H7 (cell line): ENCODE measurements around the gene CMPK1. TPM values are rescaled to one million over a fixed set of nuclear protein-coding genes. Genes with fewer than 3 reads are reported as not detected.

Source experiments
- DNase-seq: peaks from one replicate; pipeline ENCODE4 v3.0.0; 2012
- H3K27me3 ChIP-seq: 2 replicates; pipeline ENCODE4 v1.6.0; 2011; ENCODE audit warnings: mild to moderate bottlenecking, low read length; ENCODE audit not compliant: control insufficient read depth, insufficient read depth
- H3K36me3 ChIP-seq: replicated peaks from 2 replicates; pipeline ENCODE4 v1.5.1; 2011; ENCODE audit warnings: low read length; ENCODE audit not compliant: control insufficient read depth, insufficient read depth
- H3K4me3 ChIP-seq: 2 replicates; pipeline ENCODE4 v1.5.1; 2011; ENCODE audit warnings: low read depth, mild to moderate bottlenecking, control low read depth, low read length, moderate library complexity; ENCODE audit not compliant: insufficient read depth
- total RNA-seq: library from RNA; depleted of rRNA; stranded (reverse); fragments of >200 nt; shearing (Covaris generic); gene quantifications from 2 replicates; pipeline ENCODE4 v1.2.3, GENCODE V29; 2014

The CMPK1 gene
- total RNA-seq, 1 experiment from 2014 or later: 65.3 TPM

DNA sequence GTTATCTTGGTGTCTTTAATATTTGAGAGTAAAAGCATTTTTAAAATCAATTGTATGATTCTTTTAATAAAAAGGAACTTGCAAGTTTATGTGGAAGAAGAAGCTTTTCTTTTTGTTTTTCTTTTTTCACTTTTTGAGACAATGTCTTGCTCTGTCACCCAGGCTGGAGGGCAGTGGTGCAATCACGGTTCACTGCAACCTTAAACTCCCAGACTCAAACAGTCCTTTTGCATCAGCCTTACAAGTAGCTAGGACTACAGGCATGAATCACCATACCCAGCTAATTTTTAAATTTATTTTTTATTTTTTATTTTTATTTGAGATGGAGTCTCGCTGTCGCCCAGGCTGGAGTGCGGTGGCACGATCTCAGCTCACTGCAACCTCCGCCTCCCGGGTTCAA is 34.1 kb downstream of the CMPK1 start:
- Histone ChIP-seq H3K4me3 (no peak overlapping the region), H3K36me3 (peaks cover 3% of the 10 kb centered on the region; the same call in 1 of the 2 replicates), H3K27me3 (no peaks in the 10 kb centered on the region)
- no peak for DNase-seq

DNA sequence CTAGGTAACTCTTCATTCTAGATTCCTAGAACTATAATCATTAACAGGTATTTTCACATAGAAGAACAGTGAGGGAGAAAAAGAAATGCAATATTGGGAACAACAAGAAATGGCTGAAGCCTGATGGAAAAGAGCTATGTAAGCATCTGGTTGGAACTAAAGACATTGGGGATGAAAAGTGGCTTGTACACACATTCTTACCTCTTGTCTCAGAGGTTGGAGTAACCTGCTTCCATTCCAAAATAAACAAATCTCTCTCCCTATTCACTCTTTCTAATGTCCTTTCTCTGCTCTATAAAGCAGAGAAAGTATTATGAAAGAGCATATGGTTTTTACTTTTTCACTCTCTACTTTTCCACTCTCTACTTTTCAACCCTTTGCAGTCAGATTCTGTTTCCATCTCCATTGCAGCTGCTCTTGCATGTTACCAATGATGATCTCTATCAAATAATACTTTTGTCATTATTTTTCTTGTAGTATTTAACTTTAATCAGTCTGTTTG is 37.5 kb downstream of the CMPK1 start:
- H3K36me3 ChIP-seq: peaks cover 4% of the 10 kb centered on the region; the same call in 1 of the 2 replicates
- H3K4me3 ChIP-seq: no peak overlapping the region
- DNase-seq: no peak
- no peaks in the 10 kb centered on the region for H3K27me3 ChIP-seq

DNA sequence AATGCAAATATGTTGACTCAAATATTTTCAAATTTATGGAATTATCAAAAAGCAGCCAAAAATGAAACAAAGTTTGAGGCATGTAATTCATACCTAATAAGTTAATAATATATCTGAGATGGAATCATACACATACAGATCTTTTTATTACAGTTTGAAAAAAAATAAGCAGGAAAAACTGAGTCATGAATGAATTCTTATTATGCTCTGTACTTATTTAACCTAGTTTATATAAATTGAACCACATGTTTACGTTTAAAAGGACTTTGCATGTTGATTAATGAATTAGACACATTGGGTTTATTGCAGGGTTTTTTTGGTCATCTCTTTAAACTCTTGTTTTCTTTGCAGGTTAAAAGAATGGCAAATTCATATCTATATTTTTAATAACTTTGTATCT is 40.9 kb downstream of the CMPK1 start:
- H3K4me3 ChIP-seq: no peak overlapping the region
- no peaks in the 10 kb centered on the region for H3K27me3 ChIP-seq
- peaks cover 3% of the 10 kb centered on the region; the same call in 1 of the 2 replicates for H3K36me3 ChIP-seq
- no peak for DNase-seq

DNA sequence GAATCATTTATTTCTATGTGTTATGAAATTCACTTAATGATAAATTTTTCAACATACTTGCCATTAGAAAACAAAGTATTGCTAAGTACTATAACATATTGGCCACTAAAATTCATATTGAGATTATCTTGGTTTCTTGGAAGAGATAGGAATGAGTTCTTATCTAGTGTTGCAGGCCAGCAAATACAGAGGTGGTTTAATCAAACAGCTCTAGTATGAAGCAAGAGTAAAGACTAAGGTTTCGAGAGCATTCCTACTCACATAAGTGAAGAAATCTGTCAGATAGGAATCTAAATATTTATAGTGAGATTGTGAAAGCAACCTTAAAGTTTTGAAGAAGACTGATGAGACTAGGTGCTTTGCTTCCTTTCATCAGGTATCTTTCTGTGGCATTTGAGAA is 44.6 kb downstream of the CMPK1 start:
- Histone ChIP-seq H3K36me3 (peaks cover 1% of the 10 kb centered on the region; the same call in 1 of the 2 replicates), H3K27me3 (no peaks in the 10 kb centered on the region), H3K4me3 (no peak overlapping the region)
- no peak for DNase-seq

DNA sequence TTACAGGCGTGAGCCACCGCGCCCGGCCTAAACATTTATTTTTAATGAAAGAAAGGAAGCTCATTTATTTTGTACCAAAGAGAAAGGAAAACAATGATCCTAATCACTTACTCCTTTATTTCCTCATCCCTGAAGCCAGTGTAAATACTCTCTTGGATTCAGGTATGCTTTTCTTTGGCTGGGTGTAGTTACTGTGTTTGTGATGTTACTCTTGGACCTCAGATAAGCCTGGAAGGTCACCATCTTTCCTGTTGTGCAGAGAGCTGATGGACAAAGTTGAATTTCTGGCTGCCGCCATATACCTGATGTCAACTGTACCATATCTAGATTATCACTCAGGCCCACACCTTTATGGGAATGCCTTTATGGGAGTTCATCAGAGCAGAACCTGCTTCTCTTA is 47.1 kb downstream of the CMPK1 start:
- no peak for DNase-seq
- H3K36me3 ChIP-seq: no peaks in the 10 kb centered on the region
- no peak overlapping the region for H3K4me3 ChIP-seq
- no peaks in the 10 kb centered on the region for H3K27me3 ChIP-seq

DNA sequence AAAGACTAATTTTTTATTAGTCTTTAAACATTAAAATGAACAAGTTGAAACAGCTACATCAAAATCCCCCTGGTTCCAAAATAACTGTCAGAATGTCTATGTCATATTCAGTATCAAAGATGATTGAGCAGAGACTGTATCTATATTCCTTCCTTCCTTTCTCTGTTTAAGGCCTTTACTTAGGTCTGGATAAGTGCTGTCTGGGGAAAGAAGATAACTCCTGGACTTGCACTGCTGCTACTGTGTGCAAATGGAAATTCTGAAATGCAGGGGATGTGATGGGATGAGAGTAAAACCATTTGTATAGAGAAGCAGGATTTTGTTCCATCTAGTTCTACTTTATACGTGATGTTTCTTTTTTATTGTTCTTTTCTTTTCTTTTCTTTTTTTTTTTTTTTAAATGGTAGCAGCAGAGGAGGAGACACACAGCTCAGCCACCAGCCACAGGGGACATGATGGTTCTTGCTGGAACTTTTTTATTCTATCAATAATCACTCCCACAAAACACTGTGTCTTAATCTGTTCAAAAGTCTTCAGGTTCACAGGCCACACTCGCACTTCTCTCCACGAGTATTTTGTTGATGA is 48.9 kb downstream of the CMPK1 start:
- Histone ChIP-seq H3K36me3 (no peaks in the 10 kb centered on the region), H3K4me3 (no peak overlapping the region), H3K27me3 (no peaks in the 10 kb centered on the region)
- DNase-seq: no peak

DNA sequence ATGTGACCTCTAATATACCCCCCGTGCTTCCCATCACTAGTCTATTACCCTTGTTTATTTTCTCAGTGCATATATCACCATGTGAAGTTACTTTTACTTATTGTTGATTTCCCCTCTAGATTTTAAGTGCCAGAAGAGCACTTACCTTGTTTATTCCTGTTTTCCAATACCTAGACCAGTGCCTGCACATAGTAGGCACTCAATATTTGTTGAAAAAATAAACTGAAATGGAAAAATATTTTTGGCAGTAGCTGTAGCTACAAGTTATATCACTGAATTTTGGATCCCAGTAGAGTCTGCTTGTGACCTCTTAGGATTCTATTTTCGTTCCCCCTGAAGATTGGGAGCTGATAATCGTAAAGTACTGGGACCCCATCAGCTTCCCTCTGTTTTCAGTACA is 50.5 kb downstream of the CMPK1 start:
- no peaks in the 10 kb centered on the region for H3K36me3 ChIP-seq
- no peaks in the 10 kb centered on the region; the same call in 1 of the 2 replicates for H3K27me3 ChIP-seq
- no peak overlapping the region for H3K4me3 ChIP-seq
- DNase-seq: no peak

DNA sequence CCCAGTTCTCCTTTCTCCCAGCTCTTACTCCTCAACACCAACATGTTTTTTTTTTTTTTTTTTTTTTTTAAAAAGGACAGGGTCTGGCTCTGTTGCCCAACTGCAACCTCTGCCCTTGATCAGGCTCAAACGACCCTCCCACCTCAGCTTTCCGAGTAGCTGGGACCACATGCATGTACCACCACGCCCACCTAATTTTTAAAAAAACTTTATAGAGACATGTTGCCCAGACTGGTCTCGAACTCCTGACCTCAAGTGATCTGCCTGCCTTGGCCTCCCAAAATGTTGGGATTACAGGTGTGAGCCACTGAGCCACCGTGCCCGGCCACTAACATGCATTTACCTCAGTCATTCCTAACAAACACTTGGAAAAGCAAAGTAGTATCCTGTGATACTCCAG is 51.4 kb downstream of the CMPK1 start:
- Histone ChIP-seq H3K36me3 (no peaks in the 10 kb centered on the region), H3K27me3 (no peaks in the 10 kb centered on the region; the same call in 1 of the 2 replicates), H3K4me3 (no peak overlapping the region)
- DNase-seq: no peak

DNA sequence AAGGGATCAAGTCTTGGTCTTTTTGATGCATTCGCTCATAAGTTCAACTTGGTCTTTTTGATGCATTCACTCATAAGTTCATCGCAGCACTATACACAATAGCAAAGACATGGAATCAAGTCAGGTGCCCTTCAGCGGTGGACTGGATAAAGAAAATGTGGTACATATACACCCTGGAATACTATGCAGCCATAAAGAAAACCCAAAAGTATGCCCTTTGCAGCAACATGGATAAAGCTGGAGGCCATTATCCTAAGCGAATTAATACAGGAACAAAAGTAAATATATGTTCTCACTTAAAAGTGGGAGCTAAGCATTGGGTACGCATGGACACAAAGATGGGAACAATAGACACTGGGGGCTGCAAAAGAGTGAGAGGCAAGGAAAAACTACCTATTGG is 52.7 kb downstream of the CMPK1 start:
- no peak for DNase-seq
- H3K27me3 ChIP-seq: no peaks in the 10 kb centered on the region; the same call in 1 of the 2 replicates
- no peaks in the 10 kb centered on the region for H3K36me3 ChIP-seq
- H3K4me3 ChIP-seq: no peak overlapping the region

DNA sequence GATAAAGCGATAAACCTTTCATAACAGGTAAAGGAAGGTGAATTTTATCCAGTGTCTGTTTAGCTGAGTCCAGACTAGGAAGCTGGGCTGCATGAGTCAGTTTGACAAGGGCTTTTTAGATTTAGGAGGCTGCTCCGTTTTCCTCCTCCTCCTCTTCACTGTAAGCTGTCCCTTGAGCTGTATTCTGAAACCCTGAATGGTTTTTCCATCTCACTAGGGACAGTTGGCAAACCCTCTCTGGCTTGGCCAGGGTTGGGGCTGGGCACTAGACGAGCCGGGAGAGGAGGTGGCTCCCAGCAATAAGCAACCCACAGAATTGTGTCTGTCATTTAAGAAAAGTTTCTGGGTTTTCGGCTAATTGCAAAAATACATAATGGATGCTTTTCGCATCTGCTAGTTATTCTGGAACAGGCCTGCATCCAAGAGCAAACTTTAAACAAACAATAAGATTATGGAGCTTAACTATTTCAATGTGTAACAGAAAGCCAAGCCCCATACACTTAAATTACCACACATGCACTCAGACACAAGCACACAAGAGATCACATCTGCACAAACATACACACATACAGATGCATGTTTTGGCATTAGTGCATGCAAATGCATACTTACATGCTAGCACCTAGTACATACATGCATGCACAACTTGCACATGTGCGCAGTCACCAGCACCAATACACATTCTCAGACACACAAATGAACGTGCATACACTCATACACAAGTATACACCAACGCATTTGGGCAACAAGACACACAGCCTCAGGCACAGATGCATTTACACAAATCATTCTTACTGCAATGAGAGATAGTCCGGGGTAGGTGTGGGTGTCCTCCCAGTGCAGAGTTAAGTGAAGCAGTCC is 54.7 kb downstream of the CMPK1 start:
- DNase-seq: no peak

DNA sequence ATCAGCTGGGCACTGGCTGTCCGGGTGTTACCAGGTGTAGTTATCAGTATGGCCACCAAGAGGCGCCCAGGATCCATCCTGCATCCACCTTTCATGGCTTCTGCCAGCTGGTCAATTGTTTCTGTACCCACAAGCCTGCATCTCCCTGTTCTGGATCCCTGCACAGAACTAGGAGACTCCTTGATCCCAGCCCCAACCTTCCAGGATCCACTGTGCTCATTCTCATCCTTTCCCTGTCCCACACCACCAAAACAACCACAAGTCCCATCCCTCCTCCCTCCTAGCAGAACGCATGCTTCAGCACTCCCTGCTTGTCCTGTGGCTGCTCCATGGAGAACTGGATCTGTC is 55.3 kb downstream of the CMPK1 start:
- peak; percentile 81 for DNase-seq
- no peaks in the 10 kb centered on the region; the same call in 1 of the 2 replicates for H3K27me3 ChIP-seq
- no peaks in the 10 kb centered on the region for H3K36me3 ChIP-seq

More for the DNA sequence above, 54.7 kb downstream of the CMPK1 start:
- H3K4me3 ChIP-seq: no peak overlapping the region
- H3K36me3 ChIP-seq: no peaks in the 10 kb centered on the region
- no peaks in the 10 kb centered on the region; the same call in 1 of the 2 replicates for H3K27me3 ChIP-seq

DNA sequence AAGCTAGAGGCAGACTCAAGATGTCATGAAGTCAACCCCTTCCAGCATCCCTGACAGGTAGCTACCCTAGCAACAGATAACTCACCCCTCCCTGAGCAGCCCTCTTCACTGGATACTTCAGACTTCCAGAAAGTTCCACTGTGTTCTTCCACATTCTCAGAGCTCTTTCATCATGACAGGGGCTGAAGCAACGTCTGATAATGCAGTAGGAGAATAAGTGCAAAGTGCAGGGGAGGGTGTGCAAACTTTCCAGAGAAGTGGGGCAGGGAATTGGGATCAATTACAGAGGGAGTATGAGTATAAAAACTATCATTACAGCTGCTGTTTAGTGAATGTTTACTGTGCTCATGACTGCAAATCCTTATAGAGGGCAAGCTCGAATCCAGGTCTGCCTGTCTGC is 56.1 kb downstream of the CMPK1 start:
- DNase-seq: no peak
- Histone ChIP-seq H3K4me3 (no peak overlapping the region), H3K27me3 (no peaks in the 10 kb centered on the region; the same call in 1 of the 2 replicates), H3K36me3 (no peaks in the 10 kb centered on the region)

More for the DNA sequence above, 55.3 kb downstream of the CMPK1 start:
- H3K4me3 ChIP-seq: no peak overlapping the region

DNA sequence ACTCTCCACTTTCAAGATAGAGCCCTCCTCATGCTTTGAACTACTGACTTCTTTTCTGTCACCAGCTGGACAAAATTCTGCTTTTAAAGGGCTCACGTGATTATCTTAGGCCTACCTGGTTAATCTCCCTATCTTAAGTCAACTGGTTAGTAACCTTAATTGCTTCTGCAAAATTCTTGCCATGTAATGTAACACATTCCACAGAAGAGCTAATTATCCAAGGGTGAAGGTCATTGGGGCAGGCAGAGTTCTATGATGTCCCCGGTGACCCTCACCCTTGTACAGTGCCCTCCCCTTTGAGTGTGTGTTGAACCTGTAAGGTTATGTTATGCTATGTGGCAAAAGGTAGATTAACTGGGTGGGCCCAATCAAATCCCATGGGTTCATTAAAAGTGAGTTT is 57.3 kb downstream of the CMPK1 start:
- no peak for DNase-seq
- H3K4me3 ChIP-seq: no peak overlapping the region
- no peaks in the 10 kb centered on the region; the same call in 1 of the 2 replicates for H3K27me3 ChIP-seq
- no peaks in the 10 kb centered on the region for H3K36me3 ChIP-seq

DNA sequence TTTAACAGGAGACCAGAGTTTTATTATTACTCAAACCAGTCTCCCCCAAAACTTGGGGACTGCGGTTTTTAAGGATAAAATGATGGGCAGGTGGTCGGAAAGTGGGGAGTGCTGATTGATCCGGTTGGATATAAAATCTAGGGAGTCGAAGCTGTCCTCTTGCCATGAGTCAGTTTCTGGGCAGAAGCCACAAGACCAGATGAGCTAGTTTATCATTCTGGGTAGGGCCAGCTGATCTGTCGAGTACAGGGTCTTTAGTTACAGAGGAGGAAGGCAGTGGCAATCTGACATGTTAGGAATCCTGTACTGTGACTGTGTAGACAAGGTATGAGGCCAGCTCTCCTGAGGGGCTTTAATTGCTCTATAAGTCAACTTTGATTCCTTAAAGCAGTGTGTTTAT is 59.6 kb downstream of the CMPK1 start:
- DNase-seq: no peak
- no peaks in the 10 kb centered on the region; the same call in 1 of the 2 replicates for H3K27me3 ChIP-seq
- no peaks in the 10 kb centered on the region for H3K36me3 ChIP-seq
- no peak overlapping the region for H3K4me3 ChIP-seq

DNA sequence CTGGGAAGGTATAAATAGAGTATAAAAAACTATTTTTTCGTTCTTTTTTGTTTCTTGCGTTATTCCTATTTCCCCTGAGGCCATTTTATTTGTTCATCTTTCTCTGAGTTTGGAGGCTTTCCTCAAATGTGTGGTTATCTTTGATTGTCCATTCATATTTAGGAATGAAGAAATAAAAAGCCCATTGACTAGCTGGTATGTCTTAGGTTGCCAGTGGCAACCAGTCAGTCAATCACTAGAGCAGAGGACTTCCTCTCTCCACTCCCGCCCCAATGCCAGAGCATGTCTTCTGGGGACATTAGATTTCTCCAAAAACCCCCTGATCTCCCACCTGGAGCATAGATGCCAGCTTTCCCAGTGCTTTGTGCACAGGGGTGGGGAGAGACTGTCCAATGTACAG is 61.8 kb downstream of the CMPK1 start:
- peaks cover 5% of the 10 kb centered on the region for H3K27me3 ChIP-seq
- H3K36me3 ChIP-seq: no peaks in the 10 kb centered on the region
- no peak for DNase-seq
- H3K4me3 ChIP-seq: no peak overlapping the region
